GM23338 (cell line): ENCODE measurements around the gene DNAJB6. TPM values are rescaled to one million over a fixed set of nuclear protein-coding genes. Genes with fewer than 3 reads are reported as not detected.

Experiments
- ATAC-seq: fragments of 200-7000 bp; cut with Tn5 transposase; 3 replicates; pipeline ENCODE4 v1.9.1; 2020
- DNase-seq: peaks from one replicate; pipeline ENCODE4 v3.0.0-alpha.2; 2015; ENCODE audit warnings: low spot score
- H2AFZ ChIP-seq: fragments of 200-600 bp; sonication (generic); 2 replicates; pipeline ENCODE4 v1.8.0; 2016; ENCODE audit warnings: antibody characterized with exemption, mild to moderate bottlenecking, moderate library complexity
- H3F3A ChIP-seq: fragments of 200-600 bp; sonication (generic); replicated peaks from 2 replicates; pipeline ENCODE4 v1.8.0; 2017; ENCODE audit warnings: antibody characterized with exemption, mixed run types, low read depth
- H3K27ac ChIP-seq: fragments of 200-600 bp; sonication (generic); 2 replicates; pipeline ENCODE4 v1.6.1; 2016; ENCODE audit warnings: low read depth
- H3K27me3 ChIP-seq: fragments of 200-600 bp; sonication (generic); 2 replicates; pipeline ENCODE4 v1.8.0; 2016; ENCODE audit warnings: mild to moderate bottlenecking, mixed run types, moderate library complexity; ENCODE audit not compliant: insufficient read depth
- H3K36me3 ChIP-seq: fragments of 200-600 bp; sonication (generic); 2 replicates; pipeline ENCODE4 v1.8.0; 2016; ENCODE audit warnings: mild to moderate bottlenecking; ENCODE audit not compliant: insufficient read depth
- H3K4me1 ChIP-seq: fragments of 200-600 bp; sonication (generic); 2 replicates; pipeline ENCODE4 v1.8.0; 2016; ENCODE audit warnings: mild to moderate bottlenecking, moderate library complexity; ENCODE audit not compliant: insufficient read depth
- H3K4me2 ChIP-seq: fragments of 200-600 bp; sonication (generic); 2 replicates; pipeline ENCODE4 v1.7.1; 2017; ENCODE audit warnings: mixed run types
- H3K4me3 ChIP-seq: fragments of 200-600 bp; sonication (generic); 2 replicates; pipeline ENCODE4 v1.6.1; 2016; ENCODE audit warnings: mixed run types
- H3K79me2 ChIP-seq: fragments of 200-600 bp; sonication (generic); replicated peaks from 2 replicates; pipeline ENCODE4 v1.8.0; 2017; ENCODE audit warnings: mild to moderate bottlenecking; ENCODE audit not compliant: insufficient read depth
- H3K9me2 ChIP-seq: fragments of 200-600 bp; sonication (generic); 2 replicates; pipeline ENCODE4 v1.8.0; 2017; ENCODE audit not compliant: insufficient read depth
- H4K20me1 ChIP-seq: fragments of 200-600 bp; sonication (generic); replicated peaks from 2 replicates; pipeline ENCODE4 v1.8.0; 2017; ENCODE audit warnings: mild to moderate bottlenecking; ENCODE audit not compliant: insufficient read depth
- H3K27ac Mint-ChIP-seq: 2 replicates; pipeline ENCODE4 v1.8.0; 2020; ENCODE audit warnings: inconsistent platforms, mild to moderate bottlenecking, moderate library complexity, mixed read lengths
- H3K27me3 Mint-ChIP-seq: 3 replicates; pipeline ENCODE4 v1.8.0; 2022; ENCODE audit warnings: low read depth, mild to moderate bottlenecking, moderate library complexity, mixed read lengths, inconsistent platforms; ENCODE audit not compliant: insufficient read depth, poor library complexity
- H3K36me3 Mint-ChIP-seq: 3 replicates; pipeline ENCODE4 v1.8.0; 2021; ENCODE audit warnings: low read depth, mild to moderate bottlenecking, inconsistent platforms, moderate library complexity, mixed read lengths
- H3K4me1 Mint-ChIP-seq: 3 replicates; pipeline ENCODE4 v1.8.0; 2020; ENCODE audit warnings: mild to moderate bottlenecking, inconsistent platforms, mixed read lengths
- H3K4me3 Mint-ChIP-seq: 3 replicates; pipeline ENCODE4 v1.8.0; 2021; ENCODE audit warnings: moderate library complexity, mild to moderate bottlenecking, inconsistent platforms, mixed read lengths
- H3K9me3 Mint-ChIP-seq: 3 replicates; pipeline ENCODE4 v1.8.0; 2020; ENCODE audit warnings: moderate library complexity, mild to moderate bottlenecking, inconsistent platforms, mixed read lengths
- NANOG ChIP-seq: IDR thresholded peaks from 2 replicates; pipeline ENCODE4 v1.6.1; 2016; ENCODE audit warnings: antibody characterized with exemption, borderline replicate concordance
- POLR2AphosphoS5 ChIP-seq: IDR thresholded peaks from 2 replicates; pipeline ENCODE4 v1.6.1; 2016; ENCODE audit warnings: antibody characterized with exemption, low read depth
- STAT1 ChIP-seq: IDR thresholded peaks from one replicate; pipeline ENCODE4 v1.6.1; 2016; ENCODE audit warnings: antibody characterized with exemption; ENCODE audit not compliant: unreplicated experiment
- ZNF114 ChIP-seq: fragments of 250-450 bp; sonication (Bioruptor Pico); IDR thresholded peaks from 2 replicates; pipeline ENCODE4 v1.5.0; 2020; ENCODE audit warnings: mild to moderate bottlenecking, moderate library complexity
- polyA plus RNA-seq: library from polyadenylated mRNA; unstranded; fragments of >200 nt; fragmentation: Nextera tagmentation; extraction: Ambion mirVana; gene quantifications from 2 replicates; pipeline ENCODE4 v1.2.1, GENCODE V29; 2016
- total RNA-seq: library from RNA; depleted of rRNA; stranded (reverse); fragments of >200 nt; shearing (Covaris generic); gene quantifications from 2 replicates; pipeline ENCODE4 v1.2.3, GENCODE V29; 2014
- TF ChIP-seq, protein P1 (sequence below): fragments of 250-450 bp; sonication (Bioruptor Pico); IDR thresholded peaks from 2 replicates; pipeline ENCODE4 v1.5.0; 2020; ENCODE audit warnings: mild to moderate bottlenecking, moderate library complexity
- TF ChIP-seq, protein P2 (sequence below): IDR thresholded peaks from 2 replicates; pipeline ENCODE4 v1.6.1; 2016; ENCODE audit warnings: antibody characterized with exemption

The DNAJB6 gene
- total and polyA plus RNA-seq, 2 experiments from 2014 or later = 308 to 322 TPM

DNA sequence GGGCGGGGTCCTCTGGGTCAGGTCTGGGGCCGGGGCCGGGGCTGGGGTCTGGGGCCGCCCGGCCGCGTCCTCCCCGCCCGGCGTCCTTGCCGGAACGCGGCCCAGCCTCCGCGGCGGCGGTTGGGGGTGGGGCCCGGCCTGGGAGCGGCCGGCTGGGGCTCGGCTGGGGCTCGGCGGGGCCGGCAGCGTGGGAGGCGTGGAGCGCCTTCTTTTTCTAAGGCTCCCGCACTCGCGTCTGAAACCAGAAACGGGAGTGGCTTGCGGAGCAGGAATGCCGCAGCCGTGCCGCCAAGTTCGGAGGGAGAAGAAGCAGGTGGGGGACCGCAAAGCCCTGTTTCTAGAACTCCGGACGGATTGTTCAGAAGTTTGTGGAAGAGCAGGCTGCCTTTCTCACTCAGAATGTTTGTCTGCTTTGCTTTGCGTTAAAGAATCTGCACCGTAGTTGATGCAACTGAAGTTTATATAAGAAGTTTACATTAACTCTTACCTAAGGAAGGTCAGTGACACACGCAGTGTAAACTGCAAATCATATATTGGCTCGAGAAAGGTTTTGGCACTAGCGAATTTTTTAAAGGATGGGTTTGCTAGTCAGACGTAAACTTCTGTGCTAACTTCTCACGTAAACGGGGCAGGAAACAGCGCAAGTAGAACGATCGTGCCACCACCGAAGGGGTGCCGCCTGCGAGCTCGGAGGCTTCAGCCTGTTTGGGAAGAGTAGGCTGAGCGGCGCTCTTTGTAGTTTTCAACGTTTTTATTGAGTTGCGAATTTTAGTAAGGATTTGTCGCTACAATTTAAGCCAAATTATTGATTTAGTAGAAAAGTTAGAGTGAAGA is 729 bp downstream of the DNAJB6 start:
- peaks cover 47% of the 10 kb centered on the region for H3K4me1 Mint-ChIP-seq

More for the DNA sequence above, 729 bp downstream of the DNAJB6 start:
- peak overlapping the region; percentile 80 for H3K27ac Mint-ChIP-seq
- H3K9me3 Mint-ChIP-seq = peaks cover 9% of the 10 kb centered on the region; the same call in 2 of the 3 replicates
- DNase-seq (no peak), ATAC-seq (peak; percentile 26)
- Histone ChIP-seq H4K20me1 (peaks cover 36% of the 10 kb centered on the region), H2AFZ (no peak overlapping the region), H3K27me3 (no peaks in the 10 kb centered on the region), H3K36me3 (no peaks in the 10 kb centered on the region), H3K79me2 (peaks cover 79% of the 10 kb centered on the region), H3K27ac (peak overlapping the region; percentile 90), H3K4me2 (peak overlapping the region; percentile 99), H3K9me2 (no peaks in the 10 kb centered on the region), H3K4me1 (peaks cover 40% of the 10 kb centered on the region), H3K4me3 (peak overlapping the region; percentile 100), H3F3A (peaks cover 30% of the 10 kb centered on the region)
- H3K27me3 Mint-ChIP-seq = peaks cover 28% of the 10 kb centered on the region
- peak overlapping the region; percentile 90 for H3K4me3 Mint-ChIP-seq
- TF ChIP-seq, protein P1, sequence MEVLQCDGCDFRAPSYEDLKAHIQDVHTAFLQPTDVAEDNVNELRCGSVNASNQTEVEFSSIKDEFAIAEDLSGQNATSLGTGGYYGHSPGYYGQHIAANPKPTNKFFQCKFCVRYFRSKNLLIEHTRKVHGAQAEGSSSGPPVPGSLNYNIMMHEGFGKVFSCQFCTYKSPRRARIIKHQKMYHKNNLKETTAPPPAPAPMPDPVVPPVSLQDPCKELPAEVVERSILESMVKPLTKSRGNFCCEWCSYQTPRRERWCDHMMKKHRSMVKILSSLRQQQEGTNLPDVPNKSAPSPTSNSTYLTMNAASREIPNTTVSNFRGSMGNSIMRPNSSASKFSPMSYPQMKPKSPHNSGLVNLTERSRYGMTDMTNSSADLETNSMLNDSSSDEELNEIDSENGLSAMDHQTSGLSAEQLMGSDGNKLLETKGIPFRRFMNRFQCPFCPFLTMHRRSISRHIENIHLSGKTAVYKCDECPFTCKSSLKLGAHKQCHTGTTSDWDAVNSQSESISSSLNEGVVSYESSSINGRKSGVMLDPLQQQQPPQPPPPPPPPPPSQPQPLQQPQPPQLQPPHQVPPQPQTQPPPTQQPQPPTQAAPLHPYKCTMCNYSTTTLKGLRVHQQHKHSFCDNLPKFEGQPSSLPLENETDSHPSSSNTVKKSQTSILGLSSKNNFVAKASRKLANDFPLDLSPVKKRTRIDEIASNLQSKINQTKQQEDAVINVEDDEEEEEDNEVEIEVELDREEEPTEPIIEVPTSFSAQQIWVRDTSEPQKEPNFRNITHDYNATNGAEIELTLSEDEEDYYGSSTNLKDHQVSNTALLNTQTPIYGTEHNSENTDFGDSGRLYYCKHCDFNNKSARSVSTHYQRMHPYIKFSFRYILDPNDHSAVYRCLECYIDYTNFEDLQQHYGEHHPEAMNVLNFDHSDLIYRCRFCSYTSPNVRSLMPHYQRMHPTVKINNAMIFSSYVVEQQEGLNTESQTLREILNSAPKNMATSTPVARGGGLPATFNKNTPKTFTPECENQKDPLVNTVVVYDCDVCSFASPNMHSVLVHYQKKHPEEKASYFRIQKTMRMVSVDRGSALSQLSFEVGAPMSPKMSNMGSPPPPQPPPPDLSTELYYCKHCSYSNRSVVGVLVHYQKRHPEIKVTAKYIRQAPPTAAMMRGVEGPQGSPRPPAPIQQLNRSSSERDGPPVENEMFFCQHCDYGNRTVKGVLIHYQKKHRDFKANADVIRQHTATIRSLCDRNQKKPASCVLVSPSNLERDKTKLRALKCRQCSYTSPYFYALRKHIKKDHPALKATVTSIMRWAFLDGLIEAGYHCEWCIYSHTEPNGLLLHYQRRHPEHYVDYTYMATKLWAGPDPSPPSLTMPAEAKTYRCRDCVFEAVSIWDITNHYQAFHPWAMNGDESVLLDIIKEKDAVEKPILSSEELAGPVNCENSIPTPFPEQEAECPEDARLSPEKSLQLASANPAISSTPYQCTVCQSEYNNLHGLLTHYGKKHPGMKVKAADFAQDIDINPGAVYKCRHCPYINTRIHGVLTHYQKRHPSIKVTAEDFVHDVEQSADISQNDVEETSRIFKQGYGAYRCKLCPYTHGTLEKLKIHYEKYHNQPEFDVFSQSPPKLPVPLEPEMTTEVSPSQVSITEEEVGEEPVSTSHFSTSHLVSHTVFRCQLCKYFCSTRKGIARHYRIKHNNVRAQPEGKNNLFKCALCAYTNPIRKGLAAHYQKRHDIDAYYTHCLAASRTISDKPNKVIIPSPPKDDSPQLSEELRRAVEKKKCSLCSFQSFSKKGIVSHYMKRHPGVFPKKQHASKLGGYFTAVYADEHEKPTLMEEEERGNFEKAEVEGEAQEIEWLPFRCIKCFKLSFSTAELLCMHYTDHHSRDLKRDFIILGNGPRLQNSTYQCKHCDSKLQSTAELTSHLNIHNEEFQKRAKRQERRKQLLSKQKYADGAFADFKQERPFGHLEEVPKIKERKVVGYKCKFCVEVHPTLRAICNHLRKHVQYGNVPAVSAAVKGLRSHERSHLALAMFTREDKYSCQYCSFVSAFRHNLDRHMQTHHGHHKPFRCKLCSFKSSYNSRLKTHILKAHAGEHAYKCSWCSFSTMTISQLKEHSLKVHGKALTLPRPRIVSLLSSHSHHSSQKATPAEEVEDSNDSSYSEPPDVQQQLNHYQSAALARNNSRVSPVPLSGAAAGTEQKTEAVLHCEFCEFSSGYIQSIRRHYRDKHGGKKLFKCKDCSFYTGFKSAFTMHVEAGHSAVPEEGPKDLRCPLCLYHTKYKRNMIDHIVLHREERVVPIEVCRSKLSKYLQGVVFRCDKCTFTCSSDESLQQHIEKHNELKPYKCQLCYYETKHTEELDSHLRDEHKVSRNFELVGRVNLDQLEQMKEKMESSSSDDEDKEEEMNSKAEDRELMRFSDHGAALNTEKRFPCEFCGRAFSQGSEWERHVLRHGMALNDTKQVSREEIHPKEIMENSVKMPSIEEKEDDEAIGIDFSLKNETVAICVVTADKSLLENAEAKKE (CRISPR knock-in tag) = no peak
- TF ChIP-seq STAT1 (no peak), ZNF114 (no peak), POLR2AphosphoS5 (no peak), NANOG (no peak)
- TF ChIP-seq, protein P2, sequence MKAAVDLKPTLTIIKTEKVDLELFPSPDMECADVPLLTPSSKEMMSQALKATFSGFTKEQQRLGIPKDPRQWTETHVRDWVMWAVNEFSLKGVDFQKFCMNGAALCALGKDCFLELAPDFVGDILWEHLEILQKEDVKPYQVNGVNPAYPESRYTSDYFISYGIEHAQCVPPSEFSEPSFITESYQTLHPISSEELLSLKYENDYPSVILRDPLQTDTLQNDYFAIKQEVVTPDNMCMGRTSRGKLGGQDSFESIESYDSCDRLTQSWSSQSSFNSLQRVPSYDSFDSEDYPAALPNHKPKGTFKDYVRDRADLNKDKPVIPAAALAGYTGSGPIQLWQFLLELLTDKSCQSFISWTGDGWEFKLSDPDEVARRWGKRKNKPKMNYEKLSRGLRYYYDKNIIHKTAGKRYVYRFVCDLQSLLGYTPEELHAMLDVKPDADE = no peak
- peaks cover 40% of the 10 kb centered on the region for H3K36me3 Mint-ChIP-seq
